ENCODE results near the gene MICALL2.

Gene MICALL2

GRCh38 chr7:1426474-1426873, 32.8 kb downstream of the MICALL2 start:
- H3K27me3 Mint-ChIP-seq (ENCODE audit: low read depth, poor library complexity) = peaks cover 18% of the 10 kb centered on the region
- H3K27ac Mint-ChIP-seq = no peak overlapping the region
- H3K4me1 Mint-ChIP-seq = peaks cover 20% of the 10 kb centered on the region
- TF ChIP-seq CTCF (IDR thresholded peaks at IDR 0.05) = no peak
- no peak overlapping the region for H3K4me3 Mint-ChIP-seq
- DNase-seq = no peak
- no peaks in the 10 kb centered on the region for H3K9me3 Mint-ChIP-seq
- H3K36me3 Mint-ChIP-seq (ENCODE audit: low read depth) = no peaks in the 10 kb centered on the region

- no peak overlapping the region for H3K27ac Mint-ChIP-seq
- H3K27me3 Mint-ChIP-seq (ENCODE audit: low read depth, poor library complexity) = peaks cover 22% of the 10 kb centered on the region
- no peak for TF ChIP-seq CTCF (IDR thresholded peaks at IDR 0.05)
- peaks cover 20% of the 10 kb centered on the region for H3K4me1 Mint-ChIP-seq
- no peak overlapping the region for H3K4me3 Mint-ChIP-seq
- no peaks in the 10 kb centered on the region for H3K9me3 Mint-ChIP-seq
- DNase-seq = no peak
- H3K36me3 Mint-ChIP-seq (ENCODE audit: low read depth) = no peaks in the 10 kb centered on the region
These were observed 33.8 kb downstream of the MICALL2 start for GRCh38 chr7:1425292-1426136.

- no peaks in the 10 kb centered on the region for H3K36me3 Mint-ChIP-seq (ENCODE audit: low read depth)
- no peaks in the 10 kb centered on the region for H3K9me3 Mint-ChIP-seq
- no peak overlapping the region for H3K4me3 Mint-ChIP-seq
- no peak overlapping the region for H3K27ac Mint-ChIP-seq
- no peak for DNase-seq
- peaks cover 22% of the 10 kb centered on the region for H3K27me3 Mint-ChIP-seq (ENCODE audit: low read depth, poor library complexity)
- H3K4me1 Mint-ChIP-seq = peaks cover 20% of the 10 kb centered on the region
- TF ChIP-seq CTCF (IDR thresholded peaks at IDR 0.05) = no peak
These were observed 35.2 kb downstream of the MICALL2 start for GRCh38 chr7:1424041-1424440.

GRCh38 chr7:1423264-1423811, 35.9 kb downstream of the MICALL2 start:
- peaks cover under 1% of the 10 kb centered on the region for H3K9me3 Mint-ChIP-seq
- no peak for DNase-seq
- peaks cover 16% of the 10 kb centered on the region for H3K4me1 Mint-ChIP-seq
- no peak overlapping the region for H3K4me3 Mint-ChIP-seq
- H3K36me3 Mint-ChIP-seq (ENCODE audit: low read depth) = no peaks in the 10 kb centered on the region
- no peak for TF ChIP-seq CTCF (IDR thresholded peaks at IDR 0.05)
- H3K27ac Mint-ChIP-seq = no peak overlapping the region
- peaks cover 24% of the 10 kb centered on the region for H3K27me3 Mint-ChIP-seq (ENCODE audit: low read depth, poor library complexity)

DNA sequence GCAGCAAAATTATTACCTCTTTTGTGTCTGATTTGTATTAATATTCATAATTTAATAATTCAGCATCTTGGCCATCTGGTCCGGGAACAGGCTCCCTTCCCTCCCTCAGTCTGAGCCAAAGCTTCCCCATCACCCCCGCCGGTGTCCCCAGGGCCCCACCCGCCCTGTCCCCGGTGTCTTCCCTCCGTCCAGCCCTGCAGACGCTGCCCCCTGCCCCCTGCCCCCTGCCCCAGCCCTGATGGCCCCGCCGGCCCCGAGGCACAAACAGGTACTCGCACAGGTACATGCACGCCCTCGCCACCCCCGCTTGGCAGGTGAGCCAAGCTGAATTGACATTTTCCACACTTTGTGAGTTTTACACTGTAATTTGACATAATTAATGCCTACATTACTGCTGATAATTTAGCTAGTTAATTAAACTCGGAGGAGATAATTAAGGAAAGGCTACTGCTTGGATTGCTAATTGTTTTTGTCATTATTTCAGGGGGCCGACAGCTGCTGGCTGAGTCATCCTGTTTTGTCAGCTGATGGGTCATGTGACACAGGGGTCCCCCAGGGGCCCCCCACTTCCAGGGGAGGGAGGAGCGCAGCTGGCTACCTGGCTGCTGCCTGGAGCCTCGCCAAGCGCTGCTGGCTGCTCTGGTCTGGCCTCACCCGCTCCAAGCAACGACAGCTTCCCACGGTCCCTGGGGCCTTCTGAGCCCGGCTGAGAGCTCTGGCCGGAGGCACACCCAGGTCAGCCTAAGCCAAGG, 36.6 kb downstream of the MICALL2 start:
- no peak for DNase-seq
- peaks cover 12% of the 10 kb centered on the region for H3K4me1 Mint-ChIP-seq
- no peak overlapping the region for H3K4me3 Mint-ChIP-seq
- TF ChIP-seq CTCF (IDR thresholded peaks at IDR 0.05) = no peak
- no peak overlapping the region for H3K27ac Mint-ChIP-seq
- peaks cover 31% of the 10 kb centered on the region for H3K27me3 Mint-ChIP-seq (ENCODE audit: low read depth, poor library complexity)
- H3K9me3 Mint-ChIP-seq = peaks cover 3% of the 10 kb centered on the region
- H3K36me3 Mint-ChIP-seq (ENCODE audit: low read depth) = no peaks in the 10 kb centered on the region
